ENCODE measurements around the gene CTBP1.
"Not testable (repeated sequence)": the region's sequence is repeated elsewhere in the genome, so short reads cannot be mapped to it uniquely, and the experiment has no call there.

CTBP1 gene

GRCh38 chr4:1249148-1249730 is 309 bp upstream of the CTBP1 start:
- DNase-seq, result peak; percentile 82

GRCh38 chr4:1247864-1248244 is 1.1 kb downstream of the CTBP1 start:
- DNase-seq, result no peak

GRCh38 chr4:1246901-1247863 is 1.7 kb downstream of the CTBP1 start:
- no peak for DNase-seq

GRCh38 chr4:1246111-1246881 is 2.6 kb downstream of the CTBP1 start:
- DNase-seq, result peak; percentile 4

GRCh38 chr4:1245481-1246051 is 3.4 kb downstream of the CTBP1 start:
- DNase-seq, result no peak

GRCh38 chr4:1244978-1245471 is 3.9 kb downstream of the CTBP1 start:
- DNase-seq, result no peak

- no peak for DNase-seq
Observed at GRCh38 chr4:1244081-1244977, 4.6 kb downstream of the CTBP1 start.

GRCh38 chr4:1243451-1244080 is 5.4 kb downstream of the CTBP1 start:
- no peak for DNase-seq

GRCh38 chr4:1242506-1243450 is 6.2 kb downstream of the CTBP1 start:
- DNase-seq, result no peak

- no peak for DNase-seq
Observed at GRCh38 chr4:1241936-1242505, 6.9 kb downstream of the CTBP1 start.

- no peak for DNase-seq
Observed at GRCh38 chr4:1241466-1241935, 7.4 kb downstream of the CTBP1 start.

- no peak for DNase-seq
Observed at GRCh38 chr4:1240721-1241465, 8.0 kb downstream of the CTBP1 start.

GRCh38 chr4:1239950-1240307 is 9.0 kb downstream of the CTBP1 start:
- no peak for DNase-seq

- no peak for DNase-seq
Observed at GRCh38 chr4:1239141-1239949, 9.6 kb downstream of the CTBP1 start.

- no peak for DNase-seq
Observed at GRCh38 chr4:1238676-1239000, 10.3 kb downstream of the CTBP1 start.

GRCh38 chr4:1237981-1238675 is 10.8 kb downstream of the CTBP1 start:
- no peak for DNase-seq

GRCh38 chr4:1237261-1237660 is 11.7 kb downstream of the CTBP1 start:
- DNase-seq, result not testable (repeated sequence)

GRCh38 chr4:1236836-1237235 is 12.1 kb downstream of the CTBP1 start:
- not testable (repeated sequence) for DNase-seq

All from CD4-positive, alpha-beta T cell treated with Interleukin-4 for 4 hours (primary cell).